ENCODE measurements around the gene ICAM3.

ICAM3 gene

GRCh38 chr19:10317857-10318462, 21.5 kb downstream of the ICAM3 start:
- no peak for DNase-seq

DNA sequence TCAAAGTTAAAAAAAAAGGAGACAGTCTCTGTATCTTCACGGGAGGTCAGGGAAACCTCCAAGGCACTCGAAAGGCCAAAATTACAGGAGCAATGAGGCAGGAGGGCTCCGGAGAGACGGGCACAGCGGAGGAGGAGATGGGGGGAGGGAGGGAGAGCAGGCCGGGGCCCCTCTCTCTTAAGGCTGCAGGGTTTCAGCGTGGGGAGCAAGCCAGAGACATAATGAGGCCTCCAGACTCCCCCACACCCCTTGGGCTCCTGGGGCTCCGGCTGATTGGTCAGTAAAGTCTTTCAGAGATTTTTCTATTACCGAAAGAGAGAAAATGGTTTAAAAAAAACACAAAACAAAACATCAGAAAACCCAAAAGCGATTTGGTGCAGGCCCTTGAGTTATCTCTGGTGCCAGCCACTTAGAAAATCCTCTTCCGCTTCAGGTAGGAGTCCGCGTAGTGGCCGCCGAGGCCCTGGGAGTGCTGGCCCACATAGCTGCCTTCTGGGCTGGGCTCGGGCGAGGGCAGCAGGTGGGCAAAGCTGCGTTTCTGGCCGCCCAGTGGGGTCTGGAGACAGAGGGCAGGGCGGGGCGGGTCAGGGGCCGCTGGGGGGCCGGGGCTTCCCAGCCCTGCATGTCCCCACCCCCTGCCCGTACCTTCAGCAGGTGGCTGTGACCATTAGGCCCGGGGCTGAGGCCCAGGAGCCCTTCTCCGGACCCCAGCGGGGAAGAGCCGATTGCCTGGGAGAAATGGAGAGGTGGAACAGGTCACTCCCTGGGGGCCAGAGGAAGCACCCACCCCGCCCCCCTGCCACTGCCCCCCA, 22.2 kb downstream of the ICAM3 start:
- DNase-seq = no peak

GRCh38 chr19:10316229-10317044, 23.0 kb downstream of the ICAM3 start:
- DNase-seq = no peak

DNA sequence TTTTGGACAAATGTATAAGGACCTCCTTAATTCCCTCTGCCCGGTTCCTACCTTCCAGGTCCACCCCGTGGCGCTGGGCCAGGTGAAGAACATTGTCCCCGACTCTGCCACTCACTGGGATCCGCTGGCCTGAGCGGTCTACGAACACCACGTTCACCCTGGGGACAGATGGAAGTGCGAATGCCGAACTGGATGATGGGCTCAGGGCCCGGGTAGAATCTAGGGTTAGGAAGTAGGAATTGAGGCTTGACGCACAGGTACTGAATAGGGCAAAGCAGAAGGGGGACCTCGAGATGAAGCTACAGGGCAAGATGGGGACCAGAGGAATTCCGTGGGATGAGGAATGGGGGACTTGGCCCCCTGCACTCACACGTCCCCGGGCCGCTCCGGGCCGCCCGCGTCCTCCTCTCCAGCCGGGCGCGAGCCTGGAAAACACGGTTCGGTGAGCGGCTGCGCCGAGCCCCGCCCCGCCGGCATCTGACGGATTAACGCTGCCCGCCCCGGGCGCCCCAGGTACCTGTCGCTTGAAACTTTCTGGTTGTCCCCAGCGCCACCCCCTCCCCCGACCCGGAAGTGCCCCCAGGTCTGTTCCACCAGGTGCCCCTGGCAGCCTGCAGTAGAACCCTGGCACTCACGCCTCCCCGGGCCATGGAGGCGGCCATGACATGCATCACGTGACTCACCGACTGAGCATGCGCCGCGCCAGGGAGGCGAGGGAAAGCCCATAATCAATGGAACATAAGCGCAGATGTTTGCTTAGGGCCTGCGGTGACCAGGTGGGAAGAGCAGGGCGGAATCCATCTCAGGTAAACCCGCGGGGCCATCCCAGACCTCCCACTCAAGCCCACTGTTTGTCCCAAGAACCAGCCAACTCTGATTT, 23.8 kb downstream of the ICAM3 start, which contains the start of gene FDX2:
Gene FDX2 (minus strand): TSS at position 681 of the 880 bp plus-strand sequence. CDS start 19 bp downstream, at position 662.
- DNase-seq = peak in 1 of 2 donors; percentile 77

DNA sequence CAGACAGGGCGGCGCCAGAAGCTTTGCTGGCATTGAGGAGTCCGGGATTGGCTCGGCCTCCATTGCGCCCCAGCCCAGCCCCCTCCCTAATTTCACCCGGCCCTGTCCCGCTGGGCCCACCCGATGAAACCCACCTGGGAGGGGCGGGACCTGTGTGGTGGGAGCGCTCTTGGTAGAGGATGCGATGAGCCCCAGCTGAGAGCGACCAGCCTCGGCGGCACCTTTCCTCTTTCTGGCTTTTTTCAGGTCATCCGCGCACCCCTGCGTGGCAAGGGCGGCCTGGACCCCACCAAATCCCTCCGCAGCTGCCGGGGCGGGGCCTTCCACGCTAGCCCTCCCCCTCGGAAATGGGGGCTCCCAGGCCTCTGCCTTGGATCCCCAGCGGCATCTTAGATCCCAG, 30.0 kb downstream of the ICAM3 start, which contains the start of gene ZGLP1:
Gene ZGLP1 (minus strand): TSS at position 393 of the 400 bp plus-strand sequence.
- DNase-seq = no peak

DNA sequence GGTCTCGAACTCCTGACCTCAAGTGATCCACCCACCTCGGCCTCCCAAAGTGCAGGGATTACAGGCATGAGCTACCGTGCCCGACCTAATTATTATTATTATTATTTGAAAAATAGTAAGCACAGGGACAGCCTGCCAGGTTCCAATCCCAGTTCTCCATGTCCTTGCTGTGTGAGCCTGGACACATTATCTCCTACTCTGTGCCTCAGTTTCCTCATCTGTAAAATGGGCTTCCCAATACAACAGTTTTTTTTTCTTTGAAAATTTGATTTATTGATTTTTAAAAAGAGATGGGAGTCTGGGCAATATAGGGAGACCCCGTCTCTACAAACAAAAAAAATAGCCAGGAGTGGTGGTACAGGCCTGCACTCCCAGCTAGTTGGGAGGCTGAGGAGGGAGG, 33.1 kb downstream of the ICAM3 start:
- no peak for DNase-seq

- DNase-seq = peak; percentile 34 to 81
Measured at GRCh38 chr19:10305139-10305806, 34.2 kb downstream of the ICAM3 start.

GRCh38 chr19:10299545-10300458, 39.6 kb downstream of the ICAM3 start:
- DNase-seq = peak in 1 of 2 donors; percentile 78

DNA sequence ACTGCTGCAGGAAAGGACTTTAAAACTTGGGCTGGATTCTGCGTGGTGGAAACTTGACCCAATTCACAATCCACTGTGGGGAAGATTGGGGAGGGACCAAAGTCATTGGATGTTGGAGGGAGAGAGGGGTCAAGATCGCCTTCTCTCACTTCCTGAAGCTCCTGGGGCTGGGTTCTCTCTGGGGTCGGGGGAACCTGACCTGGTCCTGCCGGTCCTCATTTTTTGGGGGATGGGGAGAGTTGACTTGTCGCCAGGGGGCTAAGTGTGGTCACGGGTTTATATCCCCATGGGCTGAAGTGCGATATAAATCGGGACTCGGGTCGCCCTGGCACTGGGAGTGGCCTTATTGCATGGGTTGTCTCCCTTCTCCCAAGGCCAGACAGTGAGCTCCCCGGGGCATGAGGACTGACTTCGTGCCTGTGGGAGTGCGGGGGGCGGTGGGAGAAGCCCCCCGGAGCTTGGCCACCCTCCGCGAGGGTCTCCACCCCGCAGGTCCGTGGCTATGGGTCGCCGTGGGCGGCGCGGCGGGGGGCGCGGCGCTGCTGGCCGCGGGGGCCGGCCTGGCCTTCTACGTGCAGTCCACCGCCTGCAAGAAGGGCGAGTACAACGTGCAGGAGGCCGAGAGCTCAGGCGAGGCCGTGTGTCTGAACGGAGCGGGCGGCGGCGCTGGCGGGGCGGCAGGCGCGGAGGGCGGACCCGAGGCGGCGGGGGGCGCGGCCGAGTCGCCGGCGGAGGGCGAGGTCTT, 43.4 kb downstream of the ICAM3 start:
- no peak for DNase-seq

DNA sequence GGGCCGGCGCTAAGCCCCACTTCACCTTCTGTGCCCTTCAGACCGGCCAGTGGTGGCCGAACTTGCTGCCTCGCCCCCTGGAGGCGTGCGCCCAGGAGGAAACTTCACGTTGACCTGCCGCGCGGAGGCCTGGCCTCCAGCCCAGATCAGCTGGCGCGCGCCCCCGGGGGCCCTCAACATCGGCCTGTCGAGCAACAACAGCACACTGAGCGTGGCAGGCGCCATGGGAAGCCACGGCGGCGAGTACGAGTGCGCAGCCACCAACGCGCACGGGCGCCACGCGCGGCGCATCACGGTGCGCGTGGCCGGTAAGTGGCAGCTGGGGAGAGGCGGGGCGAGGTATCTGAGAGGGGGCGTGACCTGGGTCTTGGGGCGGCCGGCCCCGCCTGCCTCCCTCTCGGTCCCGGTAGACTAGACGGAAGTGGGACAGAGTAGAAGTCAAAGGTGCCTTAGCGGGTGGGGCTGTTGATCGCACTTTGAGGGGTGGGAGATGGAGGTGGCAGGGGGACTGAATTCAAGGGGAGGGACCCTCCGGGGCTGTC, 44.0 kb downstream of the ICAM3 start:
- DNase-seq = no peak

- DNase-seq = no peak
Measured at GRCh38 chr19:10294368-10294697, 45.1 kb downstream of the ICAM3 start.

GRCh38 chr19:10293637-10294367, 45.6 kb downstream of the ICAM3 start:
- no peak for DNase-seq

DNA sequence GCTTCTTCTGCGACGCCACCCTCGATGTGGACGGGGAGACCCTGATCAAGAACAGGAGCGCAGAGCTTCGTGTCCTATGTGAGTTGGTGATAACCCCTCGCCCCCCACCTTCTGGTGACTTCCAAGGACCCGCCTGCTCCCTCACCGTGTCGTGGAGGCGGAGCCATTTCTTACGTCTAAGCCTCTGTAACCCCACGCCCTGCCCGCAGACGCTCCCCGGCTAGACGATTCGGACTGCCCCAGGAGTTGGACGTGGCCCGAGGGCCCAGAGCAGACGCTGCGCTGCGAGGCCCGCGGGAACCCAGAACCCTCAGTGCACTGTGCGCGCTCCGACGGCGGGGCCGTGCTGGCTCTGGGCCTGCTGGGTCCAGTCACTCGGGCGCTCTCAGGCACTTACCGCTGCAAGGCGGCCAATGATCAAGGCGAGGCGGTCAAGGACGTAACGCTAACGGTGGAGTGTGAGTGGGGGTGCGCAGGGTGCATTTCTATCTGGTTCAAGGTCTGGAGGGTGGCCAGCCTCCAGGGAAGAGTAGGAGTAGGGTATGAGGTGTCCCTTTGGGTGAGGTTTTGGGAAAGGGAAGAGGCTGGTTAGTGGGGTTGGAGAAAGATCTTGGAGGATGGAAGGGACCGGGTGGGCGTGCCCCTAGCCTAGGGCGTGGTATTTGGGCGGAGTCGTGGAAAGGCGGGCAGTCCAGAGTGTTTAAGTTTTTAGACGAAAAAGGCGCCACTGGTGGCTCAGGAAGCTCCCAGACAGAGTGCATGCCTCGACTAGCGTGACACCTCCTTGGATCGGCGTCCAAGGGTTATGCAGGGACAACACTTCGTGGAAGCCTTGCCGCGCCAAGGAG, 46.4 kb downstream of the ICAM3 start:
- no peak for DNase-seq

DNA sequence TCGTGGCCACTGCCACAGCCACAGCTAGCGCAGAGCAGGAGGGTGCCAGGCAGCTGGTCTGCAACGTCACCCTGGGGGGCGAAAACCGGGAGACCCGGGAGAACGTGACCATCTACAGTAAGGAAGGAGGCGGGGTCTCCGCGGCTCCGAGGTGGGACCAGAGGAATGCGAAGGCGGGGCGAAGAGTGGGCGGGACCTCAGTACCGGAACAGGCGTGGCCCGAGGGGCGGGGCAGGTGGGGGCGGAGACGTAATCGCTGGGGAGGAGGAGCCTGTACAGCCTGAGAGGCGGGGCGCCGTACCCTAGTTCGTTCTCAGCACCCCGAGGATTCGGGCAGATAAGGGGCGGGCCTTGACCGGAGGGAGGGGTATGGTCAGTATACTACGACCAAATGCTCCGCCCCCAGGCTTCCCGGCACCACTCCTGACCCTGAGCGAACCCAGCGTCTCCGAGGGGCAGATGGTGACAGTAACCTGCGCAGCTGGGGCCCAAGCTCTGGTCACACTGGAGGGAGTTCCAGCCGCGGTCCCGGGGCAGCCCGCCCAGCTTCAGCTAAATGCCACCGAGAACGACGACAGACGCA, 47.1 kb downstream of the ICAM3 start:
- DNase-seq = peak in 1 of 2 donors; percentile 72

GRCh38 chr19:10291554-10292205, 47.7 kb downstream of the ICAM3 start:
- peak in 1 of 2 donors; percentile 61 for DNase-seq

DNA sequence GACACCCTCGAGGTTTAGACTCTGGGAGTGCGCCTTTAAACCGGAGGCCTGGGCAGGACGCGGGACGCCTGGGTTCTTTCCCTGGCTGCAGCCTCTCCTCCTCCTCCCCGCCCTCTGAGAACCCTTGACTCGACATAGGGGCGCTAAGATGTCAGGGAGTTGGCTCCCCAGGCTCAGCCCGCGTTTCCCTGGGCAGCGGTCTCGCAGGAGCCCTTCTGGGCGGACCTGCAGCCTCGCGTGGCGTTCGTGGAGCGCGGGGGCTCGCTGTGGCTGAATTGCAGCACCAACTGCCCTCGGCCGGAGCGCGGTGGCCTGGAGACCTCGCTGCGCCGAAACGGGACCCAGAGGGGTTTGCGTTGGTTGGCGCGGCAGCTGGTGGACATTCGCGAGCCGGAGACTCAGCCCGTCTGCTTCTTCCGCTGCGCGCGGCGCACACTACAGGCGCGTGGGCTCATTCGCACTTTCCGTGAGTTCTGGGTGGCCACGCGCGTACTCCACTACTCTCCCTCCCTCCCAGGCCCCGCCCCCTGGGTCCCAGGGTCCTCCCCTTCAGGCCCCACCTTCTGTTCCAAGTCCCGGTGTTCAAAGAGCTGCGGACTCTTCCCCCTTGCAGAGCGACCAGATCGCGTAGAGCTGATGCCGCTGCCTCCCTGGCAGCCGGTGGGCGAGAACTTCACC, 48.4 kb downstream of the ICAM3 start:
- DNase-seq = peak in 1 of 2 donors; percentile 61
